Astrocyte of the cerebellum (primary cell): ENCODE results near the gene BET1.

ENCODE experiments used
- DNase-seq: peaks from one replicate; pipeline ENCODE4 v3.0.0-alpha.2; 2011; ENCODE audit warnings: low read depth
- H3K4me3 ChIP-seq: 2 replicates; pipeline ENCODE4 v1.5.1; 2011; ENCODE audit warnings: mild to moderate bottlenecking, low read depth, low read length, moderate library complexity
- in situ Hi-C: cut with HindIII; loops from 2 replicates; pipeline ENCODE4 v1.10.0; 2017; ENCODE audit warnings: low sequenced_read_pairs
- TF ChIP-seq, protein P1 (sequence below): IDR thresholded peaks from 2 replicates; pipeline ENCODE4 v1.5.1; 2012; ENCODE audit warnings: low read length, low read depth, moderate library complexity, mild to moderate bottlenecking; ENCODE audit errors: missing control alignments

Gene BET1

GRCh38 chr7:93949423-93949822, 54.7 kb downstream of the BET1 start:
- TF ChIP-seq, protein P1, sequence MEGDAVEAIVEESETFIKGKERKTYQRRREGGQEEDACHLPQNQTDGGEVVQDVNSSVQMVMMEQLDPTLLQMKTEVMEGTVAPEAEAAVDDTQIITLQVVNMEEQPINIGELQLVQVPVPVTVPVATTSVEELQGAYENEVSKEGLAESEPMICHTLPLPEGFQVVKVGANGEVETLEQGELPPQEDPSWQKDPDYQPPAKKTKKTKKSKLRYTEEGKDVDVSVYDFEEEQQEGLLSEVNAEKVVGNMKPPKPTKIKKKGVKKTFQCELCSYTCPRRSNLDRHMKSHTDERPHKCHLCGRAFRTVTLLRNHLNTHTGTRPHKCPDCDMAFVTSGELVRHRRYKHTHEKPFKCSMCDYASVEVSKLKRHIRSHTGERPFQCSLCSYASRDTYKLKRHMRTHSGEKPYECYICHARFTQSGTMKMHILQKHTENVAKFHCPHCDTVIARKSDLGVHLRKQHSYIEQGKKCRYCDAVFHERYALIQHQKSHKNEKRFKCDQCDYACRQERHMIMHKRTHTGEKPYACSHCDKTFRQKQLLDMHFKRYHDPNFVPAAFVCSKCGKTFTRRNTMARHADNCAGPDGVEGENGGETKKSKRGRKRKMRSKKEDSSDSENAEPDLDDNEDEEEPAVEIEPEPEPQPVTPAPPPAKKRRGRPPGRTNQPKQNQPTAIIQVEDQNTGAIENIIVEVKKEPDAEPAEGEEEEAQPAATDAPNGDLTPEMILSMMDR, result no peak
- no peak overlapping the region for H3K4me3 ChIP-seq
- in situ Hi-C loops, result no loop called here
- DNase-seq, result peak; percentile 52

DNA sequence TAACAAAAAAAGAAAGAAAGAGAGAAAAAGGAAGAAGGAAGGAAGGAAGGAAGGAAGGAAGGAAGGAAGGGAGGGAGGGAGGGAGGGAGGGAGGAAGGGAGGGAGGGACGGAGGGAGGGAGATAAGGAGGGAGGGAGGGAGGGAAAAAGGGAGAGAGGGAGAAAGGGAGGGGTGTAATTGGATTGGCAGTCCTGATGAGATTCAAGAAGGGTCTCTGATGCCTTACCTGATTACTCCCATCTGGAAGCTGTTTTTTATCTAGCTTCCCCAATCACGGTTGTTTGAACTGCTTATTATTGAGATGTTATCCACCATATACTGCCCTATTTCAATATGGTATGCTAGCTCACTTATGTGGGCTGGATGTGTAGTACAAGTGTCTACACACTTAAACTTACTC, 55.3 kb downstream of the BET1 start:
- TF ChIP-seq, protein P1, result no peak
- DNase-seq, result no peak
- H3K4me3 ChIP-seq, result no peak overlapping the region
- in situ Hi-C loops, result no loop called here

GRCh38 chr7:93948106-93948505, 56.0 kb downstream of the BET1 start:
- no peak for DNase-seq
- in situ Hi-C loops, result no loop called here
- H3K4me3 ChIP-seq, result no peak overlapping the region
- TF ChIP-seq, protein P1, result no peak

- DNase-seq, result no peak
- in situ Hi-C loops, result no loop called here
- H3K4me3 ChIP-seq, result no peak overlapping the region
- TF ChIP-seq, protein P1, result no peak
These were observed 58.2 kb downstream of the BET1 start for GRCh38 chr7:93945756-93946535.

DNA sequence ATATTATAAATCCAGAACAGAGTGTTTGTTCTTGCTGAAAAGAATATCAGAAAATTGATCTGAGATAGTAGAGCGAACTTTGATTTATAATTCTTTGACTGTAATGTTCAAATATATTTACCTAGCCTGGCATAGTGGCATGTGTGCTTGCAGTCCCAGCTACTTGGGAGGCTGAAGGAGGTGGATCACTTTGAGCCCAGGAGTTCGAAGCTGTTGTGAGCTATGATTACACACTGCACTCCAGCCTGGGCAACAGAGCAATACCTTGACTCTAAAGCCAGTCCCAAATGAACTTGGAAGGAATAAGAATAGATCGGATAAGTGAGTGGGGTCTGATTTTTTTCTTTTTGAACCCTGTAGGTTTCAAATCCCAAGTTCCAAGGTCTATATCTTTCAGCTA, 59.1 kb downstream of the BET1 start:
- TF ChIP-seq, protein P1, result no peak
- in situ Hi-C loops, result no loop called here
- H3K4me3 ChIP-seq, result no peak overlapping the region
- no peak for DNase-seq

- in situ Hi-C loops, result no loop called here
- TF ChIP-seq, protein P1, result no peak
- H3K4me3 ChIP-seq, result no peak overlapping the region
- no peak for DNase-seq
These were observed 59.5 kb downstream of the BET1 start for GRCh38 chr7:93944673-93945072.
